Measurements from ENCODE around the gene OR1N2. TPM values are rescaled to one million over a fixed set of nuclear protein-coding genes. Genes with fewer than 3 reads are reported as not detected.

OR1N2 gene
- total and polyA plus RNA-seq, 2 of the 4 experiments (the other 2 are of a cell fraction): not detected

GRCh38 chr9:122526602-122527001, 26.3 kb upstream of the OR1N2 start:
- Histone ChIP-seq H3K4me2 (ENCODE audit: low read depth, low read length) (no peak overlapping the region), H3K9ac (ENCODE audit: low read depth, low read length) (no peak overlapping the region)

More at GRCh38 chr9:122526602-122527001, 26.3 kb upstream of the OR1N2 start:
- Histone ChIP-seq H3K9me3 (ENCODE audit: control insufficient read depth, insufficient read depth, low read length) (no peaks in the 10 kb centered on the region), H4K91ac (ENCODE audit: insufficient read depth, low read depth, low read length) (no peak overlapping the region), H3K9me1 (ENCODE audit: insufficient read depth, low read length) (0 out of 2 replicates have a peak, but pooled peaks cover 4% of the 10 kb centered on the region), H2BK20ac (ENCODE audit: low read depth, low read length) (no peak overlapping the region), H2BK5ac (ENCODE audit: low read depth, low read length, poor library complexity, severe bottlenecking) (no peak overlapping the region), H3K79me1 (ENCODE audit: low read depth in 1 of 2, low read length in 2 of 2) (no peaks in the 10 kb centered on the region), H2BK120ac (ENCODE audit: low read depth, low read length) (no peak overlapping the region), H3K4me1 (ENCODE audit: control insufficient read depth, insufficient read depth, low read length) (no peaks in the 10 kb centered on the region), H3K56ac (ENCODE audit: extremely low read depth, insufficient read depth, low read length) (no peak overlapping the region), H2BK15ac (ENCODE audit: low read depth, low read length) (no peak overlapping the region), H3K14ac (replicated peaks; ENCODE audit: low read depth, low read length) (no peak overlapping the region), H3K4ac (ENCODE audit: low read depth, low read length) (no peak overlapping the region), H3K36me3 (ENCODE audit: control insufficient read depth, insufficient read depth, low read length) (no peaks in the 10 kb centered on the region), H2AK5ac (ENCODE audit: low read depth, low read length) (no peak overlapping the region), H3K4me3 (ENCODE audit: insufficient read depth, low read depth, low read length) (no peak overlapping the region), H2AFZ (replicated peaks; ENCODE audit: low read length, poor library complexity) (no peak overlapping the region), H4K5ac (ENCODE audit: low read depth, low read length) (no peak overlapping the region), H3K27ac (ENCODE audit: insufficient read depth, low read length) (no peak overlapping the region), H4K8ac (ENCODE audit: low read depth in 2 of 2, low read length in 2 of 2) (no peak overlapping the region), H3K27me3 (ENCODE audit: control insufficient read depth, insufficient read depth, low read length) (peaks cover 4% of the 10 kb centered on the region), H3K18ac (ENCODE audit: low read depth, low read length) (no peak overlapping the region), H3K23ac (ENCODE audit: low read depth, low read length) (no peak overlapping the region), H2AK9ac (replicated peaks; ENCODE audit: low read depth, low read length, poor library complexity) (no peak overlapping the region), H4K20me1 (ENCODE audit: insufficient read depth, low read length) (no peaks in the 10 kb centered on the region)
- ATAC-seq (ENCODE audit: low read depth): no peak
- in situ Hi-C loops (cut with MboI; ENCODE audit: low sequenced_read_pairs) (no loop called here), dilution Hi-C loops (cut with HindIII; ENCODE audit: low sequenced_read_pairs, unreplicated experiment) (no loop called here), intact Hi-C loops (cut with micrococcal nuclease) (no loop called here)
- WGBS, 2 experiments (ENCODE audit: extremely low coverage in 2 of 2, insufficient read length in 1 of 2): no CpG with 5 or more reads among the region's 10 CpGs
- ChIA-PET POLR2A (ENCODE audit: unreplicated experiment) (no interaction called here), CTCF (no interaction called here)
- DNase-seq: no peak
- no peak for TF ChIP-seq MXI1 (IDR thresholded peaks at IDR 0.05; ENCODE audit: borderline replicate concordance, low read depth, low read length)
- TF ChIP-seq POLR2A (IDR thresholded peaks at IDR 0.05; ENCODE audit: low read depth, low read length): no peak
- no peak for TF ChIP-seq RAD21 (IDR thresholded peaks at IDR 0.05; ENCODE audit: low read length)
- TF ChIP-seq RCOR1 (IDR thresholded peaks at IDR 0.05; ENCODE audit: insufficient replicate concordance, low read length): no peak
- no peak for TF ChIP-seq CEBPB (IDR thresholded peaks at IDR 0.05; ENCODE audit: low read depth, low read length)
- TF ChIP-seq RFX5 (IDR thresholded peaks at IDR 0.05; ENCODE audit: low read depth, low read length): no peak
- TF ChIP-seq CTCF (conservative IDR thresholded peaks at IDR 0.05; ENCODE audit: low read depth, low read length): no peak
- no peak for TF ChIP-seq MAZ (IDR thresholded peaks at IDR 0.05; ENCODE audit: borderline replicate concordance, low read depth, low read length)
- no peak for TF ChIP-seq FOS (IDR thresholded peaks at IDR 0.05; ENCODE audit: low read depth, low read length)
- TF ChIP-seq SMC3 (IDR thresholded peaks at IDR 0.05; ENCODE audit: low read depth, low read length): no peak
- no peak for TF ChIP-seq BHLHE40 (IDR thresholded peaks at IDR 0.05; ENCODE audit: low read depth, low read length)
- no peak for TF ChIP-seq NFE2L2 (IDR thresholded peaks at IDR 0.05; ENCODE audit: low read depth, low read length)
- no peak for TF ChIP-seq ELK1 (IDR thresholded peaks at IDR 0.05; ENCODE audit: borderline replicate concordance, low read depth, low read length)
- no TSS peak for BruUV-seq (replicated peaks)
